PC-3 (cell line): ENCODE measurements around the gene TJAP1. TPM values are rescaled to one million over a fixed set of nuclear protein-coding genes. Genes with fewer than 3 reads are reported as not detected.

Experiments
- ATAC-seq: fragments of 200-7000 bp; cut with Tn5 transposase; 2 replicates; pipeline ENCODE4 v1.9.1; 2020; ENCODE audit warnings: mild to moderate bottlenecking, moderate library complexity
- BruUV-seq: library from RNA; stranded (reverse); fragments of 400-500 nt; replicated peaks from 2 replicates; lab custom pipeline; 2021; lab: Mats Ljungman, UMichigan
- CTCF ChIA-PET: fragments of 300-600 bp; sonication (Branson Sonifier 250); formaldehyde crosslinking; loops from one replicate; lab custom pipeline; 2022; ENCODE audit warnings: antibody characterized with exemption; lab: Charles Lee
- POLR2A ChIA-PET: fragments of 300-600 bp; sonication (Branson Sonifier 250); formaldehyde crosslinking; loops from one replicate; lab custom pipeline; 2022; ENCODE audit warnings: antibody characterized with exemption; ENCODE audit not compliant: unreplicated experiment; lab: Charles Lee
- DNase-seq: peaks from one replicate; pipeline ENCODE4 v3.0.0-alpha.2; 2015
- H2AFZ ChIP-seq: fragments of 300-600 bp; sonication (generic); 2 replicates; pipeline ENCODE4 v1.6.0; 2016; ENCODE audit warnings: antibody characterized with exemption, low read length
- H3F3A ChIP-seq: fragments of 300-600 bp; sonication (generic); one replicate; pipeline ENCODE4 v1.6.0; 2017; ENCODE audit warnings: antibody characterized with exemption, low read length, control low read depth, mild to moderate bottlenecking; ENCODE audit not compliant: unreplicated experiment
- H3K27ac ChIP-seq: fragments of 300-600 bp; sonication (generic); 2 replicates; pipeline ENCODE4 v1.5.1; 2016; ENCODE audit warnings: mild to moderate bottlenecking, low read length
- H3K27me3 ChIP-seq: fragments of 300-600 bp; sonication (generic); 2 replicates; pipeline ENCODE4 v1.6.1; 2016; ENCODE audit warnings: low read length, mixed read lengths
- H3K36me3 ChIP-seq: fragments of 300-600 bp; sonication (generic); 2 replicates; pipeline ENCODE4 v1.6.1; 2016; ENCODE audit warnings: low read depth, mixed run types, low read length, mixed read lengths
- H3K4me1 ChIP-seq: fragments of 300-600 bp; sonication (generic); 2 replicates; pipeline ENCODE4 v1.5.1; 2016; ENCODE audit warnings: low read length; ENCODE audit not compliant: insufficient read depth
- H3K4me2 ChIP-seq: fragments of 300-600 bp; sonication (generic); 2 replicates; pipeline ENCODE4 v1.6.0; 2016; ENCODE audit warnings: low read length
- H3K4me3 ChIP-seq: fragments of 300-600 bp; sonication (generic); 2 replicates; pipeline ENCODE4 v1.5.1; 2016; ENCODE audit warnings: mild to moderate bottlenecking, low read length, mixed read lengths
- H3K79me2 ChIP-seq: fragments of 300-600 bp; sonication (generic); 2 replicates; pipeline ENCODE4 v1.6.1; 2017; ENCODE audit warnings: low read length, mixed read lengths
- H3K9ac ChIP-seq: fragments of 300-600 bp; sonication (generic); 2 replicates; pipeline ENCODE4 v1.6.0; 2016; ENCODE audit warnings: mild to moderate bottlenecking, low read length
- H3K9me2 ChIP-seq: fragments of 300-600 bp; sonication (generic); replicated peaks from 2 replicates; pipeline ENCODE4 v1.6.1; 2016; ENCODE audit warnings: mixed run types, low read length, mixed read lengths
- H3K9me3 ChIP-seq: fragments of 300-600 bp; sonication (generic); 2 replicates; pipeline ENCODE4 v1.6.1; 2016; ENCODE audit warnings: low read length, mixed read lengths
- H4K20me1 ChIP-seq: fragments of 300-600 bp; sonication (generic); 2 replicates; pipeline ENCODE4 v1.6.1; 2016; ENCODE audit warnings: low read length, mixed read lengths
- EZH2 ChIP-seq: fragments of 300-600 bp; sonication (generic); IDR thresholded peaks from one replicate; pipeline ENCODE4 v1.6.1; 2017; ENCODE audit warnings: antibody characterized with exemption, mild to moderate bottlenecking, low read length; ENCODE audit not compliant: unreplicated experiment
- EZH2phosphoT487 ChIP-seq: fragments of 300-600 bp; sonication (generic); IDR thresholded peaks from 2 replicates; pipeline ENCODE4 v1.6.1; 2018; ENCODE audit warnings: mild to moderate bottlenecking, antibody characterized with exemption, low read length, borderline replicate concordance
- intact Hi-C: fragments of 100-400 bp; cut with micrococcal nuclease; formaldehyde crosslinking; loops from 2 replicates; pipeline ENCODE4 v1.9.0; 2023
- total RNA-seq: library from RNA; depleted of rRNA; stranded (reverse); fragments of >200 nt; gene quantifications from 2 replicates; pipeline ENCODE4 v1.2.3, GENCODE V29; 2014
- TF ChIP-seq, protein P1 (sequence below): fragments of 300-600 bp; sonication (generic); conservative IDR thresholded peaks from 2 replicates; pipeline ENCODE4 v1.5.1; 2017; ENCODE audit warnings: antibody characterized with exemption, low read depth, mild to moderate bottlenecking, low read length

Gene TJAP1
- total RNA-seq, 1 experiment from 2014 or later, result 28.5 TPM

GRCh38 chr6:43451939-43452338 is 25.4 kb upstream of the TJAP1 start:
- POLR2A ChIA-PET, result no interaction called here
- no peak for ATAC-seq
- no peak for DNase-seq
- Histone ChIP-seq H3K4me1 (peaks cover 5% of the 10 kb centered on the region; the same call in 1 of the 2 replicates), H4K20me1 (no peaks in the 10 kb centered on the region; the same call in 1 of the 2 replicates), H3K4me3 (no peak overlapping the region), H3K79me2 (no peaks in the 10 kb centered on the region), H3K27ac (no peak overlapping the region), H2AFZ (no peak overlapping the region), H3K36me3 (0 out of 2 replicates have a peak, but pooled peaks cover 5% of the 10 kb centered on the region), H3K4me2 (no peak overlapping the region), H3K27me3 (no peaks in the 10 kb centered on the region), H3K9me2 (no peaks in the 10 kb centered on the region), H3K9me3 (no peaks in the 10 kb centered on the region), H3K9ac (no peak overlapping the region), H3F3A (no peaks in the 10 kb centered on the region)
- BruUV-seq, result no TSS peak
- TF ChIP-seq EZH2, result no peak
- TF ChIP-seq, protein P1, sequence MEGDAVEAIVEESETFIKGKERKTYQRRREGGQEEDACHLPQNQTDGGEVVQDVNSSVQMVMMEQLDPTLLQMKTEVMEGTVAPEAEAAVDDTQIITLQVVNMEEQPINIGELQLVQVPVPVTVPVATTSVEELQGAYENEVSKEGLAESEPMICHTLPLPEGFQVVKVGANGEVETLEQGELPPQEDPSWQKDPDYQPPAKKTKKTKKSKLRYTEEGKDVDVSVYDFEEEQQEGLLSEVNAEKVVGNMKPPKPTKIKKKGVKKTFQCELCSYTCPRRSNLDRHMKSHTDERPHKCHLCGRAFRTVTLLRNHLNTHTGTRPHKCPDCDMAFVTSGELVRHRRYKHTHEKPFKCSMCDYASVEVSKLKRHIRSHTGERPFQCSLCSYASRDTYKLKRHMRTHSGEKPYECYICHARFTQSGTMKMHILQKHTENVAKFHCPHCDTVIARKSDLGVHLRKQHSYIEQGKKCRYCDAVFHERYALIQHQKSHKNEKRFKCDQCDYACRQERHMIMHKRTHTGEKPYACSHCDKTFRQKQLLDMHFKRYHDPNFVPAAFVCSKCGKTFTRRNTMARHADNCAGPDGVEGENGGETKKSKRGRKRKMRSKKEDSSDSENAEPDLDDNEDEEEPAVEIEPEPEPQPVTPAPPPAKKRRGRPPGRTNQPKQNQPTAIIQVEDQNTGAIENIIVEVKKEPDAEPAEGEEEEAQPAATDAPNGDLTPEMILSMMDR, result no peak
- no peak for TF ChIP-seq EZH2phosphoT487
- intact Hi-C loops, result no loop called here
- CTCF ChIA-PET, result no interaction called here

DNA sequence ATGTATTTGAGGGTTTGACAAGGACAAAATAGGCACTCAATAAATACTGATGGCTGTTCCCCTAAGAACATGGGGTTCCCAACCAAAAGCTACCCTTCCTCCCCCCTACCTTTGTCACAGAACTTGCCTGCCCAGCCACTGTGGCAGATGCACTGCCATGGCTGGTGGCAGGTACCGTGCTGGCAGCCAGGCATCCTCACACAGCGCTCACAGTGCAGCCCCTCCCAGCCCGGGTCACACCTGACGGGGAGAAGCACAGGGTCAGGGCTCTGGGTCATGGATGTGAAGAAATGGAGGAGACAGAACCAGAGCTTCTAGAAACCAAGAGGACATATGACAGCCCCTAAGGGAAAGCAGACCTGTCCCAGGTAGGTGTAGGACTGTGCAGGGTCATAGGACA is 24.5 kb upstream of the TJAP1 start:
- TF ChIP-seq EZH2 (no peak), EZH2phosphoT487 (no peak)
- TF ChIP-seq, protein P1, result no peak
- Histone ChIP-seq H3K27ac (no peak overlapping the region), H3F3A (no peaks in the 10 kb centered on the region), H3K4me2 (no peak overlapping the region), H2AFZ (no peak overlapping the region), H3K79me2 (no peaks in the 10 kb centered on the region), H3K9me2 (no peaks in the 10 kb centered on the region), H3K4me3 (no peak overlapping the region), H3K27me3 (no peaks in the 10 kb centered on the region), H3K36me3 (no peaks in the 10 kb centered on the region), H3K9ac (no peak overlapping the region), H4K20me1 (no peaks in the 10 kb centered on the region; the same call in 1 of the 2 replicates), H3K4me1 (peaks cover 5% of the 10 kb centered on the region; the same call in 1 of the 2 replicates), H3K9me3 (no peaks in the 10 kb centered on the region)
- BruUV-seq, result no TSS peak
- ChIA-PET CTCF (no interaction called here), POLR2A (no interaction called here)
- intact Hi-C loops, result no loop called here
- ATAC-seq, result no peak
- no peak for DNase-seq

DNA sequence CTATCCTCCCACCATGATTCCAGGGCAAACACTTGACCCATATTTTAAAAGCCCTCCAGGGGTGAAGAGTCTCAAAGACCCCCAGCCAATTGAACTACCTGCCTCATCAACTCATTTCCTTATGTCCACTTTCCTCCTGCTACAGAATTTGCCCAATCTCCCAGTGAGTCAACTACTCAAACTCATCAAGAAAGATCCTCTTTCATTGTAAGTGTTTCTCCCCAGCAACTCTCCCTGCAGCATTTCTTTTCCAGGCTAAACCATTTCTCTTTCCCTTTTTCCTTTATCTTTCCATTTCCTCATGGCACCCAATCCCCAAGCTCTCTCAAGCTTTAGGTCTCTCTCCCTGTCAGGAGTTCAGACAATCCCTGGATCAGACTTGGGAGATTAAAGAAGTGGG is 23.5 kb upstream of the TJAP1 start:
- intact Hi-C loops, result loop anchor here (1.0 kb wide), 1 partner anchor 52 kb away; no protein-coding TSS in a partner anchor
- H3K4me3 ChIP-seq, result peak overlapping the region; percentile 71; the same call in 1 of the 2 replicates

More for the DNA sequence above, 23.5 kb upstream of the TJAP1 start:
- ATAC-seq, result no peak
- ChIA-PET CTCF (no interaction called here), POLR2A (no interaction called here)
- Histone ChIP-seq H2AFZ (no peak overlapping the region), H4K20me1 (no peaks in the 10 kb centered on the region; the same call in 1 of the 2 replicates), H3K27ac (no peak overlapping the region), H3K4me1 (peaks cover 5% of the 10 kb centered on the region; the same call in 1 of the 2 replicates), H3K36me3 (no peaks in the 10 kb centered on the region), H3K9ac (no peak overlapping the region), H3K27me3 (no peaks in the 10 kb centered on the region), H3K9me2 (no peaks in the 10 kb centered on the region), H3F3A (no peaks in the 10 kb centered on the region), H3K4me2 (0 out of 2 replicates have a peak overlapping the region, but pooled peaks have one; percentile 89), H3K79me2 (no peaks in the 10 kb centered on the region), H3K9me3 (no peaks in the 10 kb centered on the region)
- BruUV-seq, result no TSS peak
- TF ChIP-seq, protein P1, result no peak
- TF ChIP-seq EZH2phosphoT487 (no peak), EZH2 (no peak)
- no peak for DNase-seq
